Transverse colon (tissue), 4 donors: Measurements from ENCODE around the gene SLC35A4.

Experiments
- CTCF ChIP-seq, 5 experiments: fragments of 200-600 bp in 3 of 5; fragments of 450-650 bp in 2 of 5; sonication (generic) in 3 of 5; IDR thresholded peaks; 1 replicate in 2 of 5; 2 replicates in 3 of 5; pipeline ENCODE4 v1.5.1; 2016 to 2017; ENCODE audit warnings: antibody characterized with exemption in 5 of 5, inconsistent platforms in 3 of 5, mild to moderate bottlenecking in 2 of 5, moderate library complexity in 1 of 5
- POLR2A ChIP-seq: fragments of 450-650 bp; IDR thresholded peaks from one replicate; pipeline ENCODE4 v1.6.1; 2016; ENCODE audit warnings: antibody characterized with exemption, mild to moderate bottlenecking, moderate library complexity
- POLR2AphosphoS5 ChIP-seq, 3 donors: sonication (generic); formaldehyde crosslinking; IDR thresholded peaks; one replicate each; pipeline ENCODE4 v1.6.1; 2016; ENCODE audit warnings: antibody characterized with exemption in 3 of 3

- TF ChIP-seq CTCF (IDR thresholded peaks at IDR 0.05) (no peak), POLR2AphosphoS5 (IDR thresholded peaks at IDR 0.05) (no peak), POLR2A (no peak)
Measured at GRCh38 chr5:140607031-140607430, 42.4 kb downstream of the SLC35A4 start.
